Epithelial cell of proximal tubule (primary cell): ENCODE data around the gene EPHB6. TPM values are rescaled to one million over a fixed set of nuclear protein-coding genes. Genes with fewer than 3 reads are reported as not detected.

Source experiments
- DNase-seq: peaks from one replicate; pipeline ENCODE4 v3.0.0-alpha.2; 2011; ENCODE audit warnings: low read depth
- H3K4me3 ChIP-seq: 2 replicates; pipeline ENCODE4 v1.5.1; 2011; ENCODE audit warnings: low read depth, mild to moderate bottlenecking, low read length
- CTCF ChIP-seq: conservative IDR thresholded peaks from 2 replicates; pipeline ENCODE4 v1.5.1; 2012; ENCODE audit warnings: low read depth, mild to moderate bottlenecking, low read length
- total RNA-seq: library from RNA; depleted of rRNA; stranded (reverse); fragments of >200 nt; gene quantifications from 2 replicates; pipeline ENCODE4 v1.2.3, GENCODE V29; 2015

Gene EPHB6
- total RNA-seq, 1 donor from 2014 or later = 0.75 TPM

DNA sequence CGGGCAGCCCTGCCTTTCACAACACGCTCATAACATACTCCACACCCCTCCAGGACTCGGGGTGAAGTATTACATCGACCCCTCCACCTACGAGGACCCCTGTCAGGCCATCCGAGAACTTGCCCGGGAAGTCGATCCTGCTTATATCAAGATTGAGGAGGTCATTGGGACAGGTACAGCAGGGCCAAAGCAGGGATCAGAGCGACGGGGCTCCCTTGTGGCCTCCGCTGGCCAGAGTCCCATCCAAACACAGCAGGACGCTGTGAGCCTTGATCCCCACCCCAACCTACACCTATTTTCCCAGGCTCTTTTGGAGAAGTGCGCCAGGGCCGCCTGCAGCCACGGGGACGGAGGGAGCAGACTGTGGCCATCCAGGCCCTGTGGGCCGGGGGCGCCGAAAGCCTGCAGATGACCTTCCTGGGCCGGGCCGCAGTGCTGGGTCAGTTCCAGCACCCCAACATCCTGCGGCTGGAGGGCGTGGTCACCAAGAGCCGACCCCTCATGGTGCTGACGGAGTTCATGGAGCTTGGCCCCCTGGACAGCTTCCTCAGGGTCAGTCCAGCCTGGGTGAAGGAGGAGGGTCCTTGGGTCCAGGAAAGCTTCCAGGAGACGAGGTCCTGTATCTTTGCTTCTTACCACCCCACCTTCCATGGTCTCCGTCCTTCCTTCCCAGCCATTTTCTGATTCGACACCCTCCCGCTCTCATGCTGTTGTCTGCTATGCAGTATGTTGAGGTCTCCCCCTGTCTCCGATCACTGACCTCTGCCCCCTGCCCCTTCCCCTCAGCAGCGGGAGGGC is 13.5 kb downstream of the EPHB6 start:
- DNase-seq = no peak
- H3K4me3 ChIP-seq = no peak overlapping the region
- TF ChIP-seq CTCF = no peak

DNA sequence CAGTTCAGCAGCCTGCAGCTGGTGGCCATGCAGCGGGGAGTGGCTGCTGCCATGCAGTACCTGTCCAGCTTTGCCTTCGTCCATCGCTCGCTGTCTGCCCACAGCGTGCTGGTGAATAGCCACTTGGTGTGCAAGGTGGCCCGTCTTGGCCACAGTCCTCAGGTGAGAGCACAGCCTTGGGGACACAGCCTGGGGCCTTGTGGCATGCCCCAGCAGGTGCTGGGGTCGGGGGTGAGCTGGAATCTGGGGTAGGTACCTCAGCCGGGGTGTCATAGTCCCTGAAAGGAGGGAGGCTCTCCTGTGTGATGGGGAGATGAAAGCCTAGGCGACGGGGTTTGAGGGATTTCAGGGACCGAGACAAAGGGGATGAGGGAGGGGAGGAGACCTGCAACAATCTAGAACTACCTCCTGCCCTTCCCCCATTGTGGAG is 14.1 kb downstream of the EPHB6 start:
- no peak for DNase-seq
- TF ChIP-seq CTCF = no peak
- H3K4me3 ChIP-seq = no peak overlapping the region

GRCh38 chr7:142869434-142869833 is 14.6 kb downstream of the EPHB6 start:
- H3K4me3 ChIP-seq = no peak overlapping the region
- no peak for DNase-seq
- no peak for TF ChIP-seq CTCF

DNA sequence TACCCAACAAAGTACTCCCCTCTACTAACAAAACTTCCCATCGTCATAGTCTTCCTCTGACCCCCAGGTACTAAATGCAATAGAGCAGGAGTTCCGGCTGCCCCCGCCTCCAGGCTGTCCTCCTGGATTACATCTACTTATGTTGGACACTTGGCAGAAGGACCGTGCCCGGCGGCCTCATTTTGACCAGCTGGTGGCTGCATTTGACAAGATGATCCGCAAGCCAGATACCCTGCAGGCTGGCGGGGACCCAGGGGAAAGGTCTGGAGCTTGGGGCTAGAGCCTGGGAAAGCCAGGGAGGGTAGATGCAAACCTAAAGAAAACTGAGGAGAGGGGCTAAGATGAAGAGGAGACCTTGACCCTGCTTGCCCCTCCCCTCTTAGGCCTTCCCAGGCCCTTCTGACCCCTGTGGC is 15.3 kb downstream of the EPHB6 start:
- H3K4me3 ChIP-seq = no peak overlapping the region
- no peak for DNase-seq
- TF ChIP-seq CTCF = no peak

DNA sequence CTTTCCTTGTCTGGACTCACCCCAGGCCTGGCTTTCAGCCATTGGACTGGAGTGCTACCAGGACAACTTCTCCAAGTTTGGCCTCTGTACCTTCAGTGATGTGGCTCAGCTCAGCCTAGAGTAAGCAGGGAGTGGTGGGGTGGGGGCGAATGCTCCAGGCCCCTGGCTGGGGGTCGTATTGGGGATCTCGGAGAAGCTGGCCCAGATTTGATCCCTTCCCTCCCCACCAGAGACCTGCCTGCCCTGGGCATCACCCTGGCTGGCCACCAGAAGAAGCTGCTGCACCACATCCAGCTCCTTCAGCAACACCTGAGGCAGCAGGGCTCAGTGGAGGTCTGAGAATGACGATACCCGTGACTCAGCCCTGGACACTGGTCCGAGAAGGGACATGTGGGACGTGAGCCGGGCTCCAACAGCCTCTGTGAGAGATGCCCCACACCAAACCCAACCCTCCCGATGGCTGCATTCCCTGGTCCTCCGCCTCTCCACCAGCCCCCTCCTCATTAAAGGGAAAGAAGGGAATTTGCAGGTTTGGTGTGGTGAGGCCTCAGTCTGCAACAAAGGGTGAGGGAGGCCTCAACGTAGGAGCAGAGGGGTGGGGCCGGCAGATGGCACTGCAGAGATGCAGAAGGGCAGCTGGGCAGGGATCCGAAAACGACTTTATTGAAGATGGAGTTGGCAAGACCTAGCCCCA is 15.8 kb downstream of the EPHB6 start:
- TF ChIP-seq CTCF = no peak
- no peak for DNase-seq
- no peak overlapping the region for H3K4me3 ChIP-seq

DNA sequence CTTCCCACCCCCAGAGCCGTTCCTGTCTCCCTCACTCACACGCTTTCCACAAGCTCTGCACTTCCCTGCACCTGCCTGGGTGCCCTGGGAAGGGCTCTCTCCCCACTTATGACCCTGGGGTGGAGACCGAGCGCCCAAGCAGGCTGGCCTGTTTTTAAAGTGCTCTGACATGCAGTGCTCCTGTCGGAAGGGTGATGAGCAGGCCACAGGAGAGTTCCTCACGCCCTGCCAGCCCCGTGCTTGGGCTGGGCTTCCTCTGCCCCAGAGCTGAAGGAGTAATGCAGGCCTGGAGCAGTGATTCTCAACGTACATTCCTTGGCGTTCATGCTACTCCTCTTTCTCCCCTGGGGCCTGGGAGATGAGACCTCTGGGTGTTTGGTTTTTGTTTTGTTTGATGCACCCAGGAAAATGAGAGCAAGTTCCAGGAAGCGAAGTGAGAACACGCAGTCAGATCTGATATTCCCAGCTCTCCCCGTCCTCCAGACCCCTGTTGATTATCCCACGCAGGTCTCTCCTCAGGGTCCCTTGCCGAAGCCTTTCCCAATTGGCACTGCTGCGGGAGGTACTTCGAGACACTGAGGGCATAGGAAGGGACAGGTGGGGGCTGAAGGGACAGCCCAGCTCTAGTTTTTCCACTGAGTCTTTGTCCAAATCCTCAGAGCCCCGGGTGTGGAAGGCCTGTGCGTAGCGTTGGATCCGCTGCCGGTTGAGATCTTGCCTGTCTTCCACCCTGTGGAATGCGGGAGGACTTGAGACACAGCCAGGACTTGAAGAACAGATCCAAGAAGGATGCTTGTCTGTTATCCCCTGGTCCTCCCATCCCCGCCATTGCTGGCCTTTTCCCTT is 16.6 kb downstream of the EPHB6 start:
- DNase-seq = no peak
- no peak for TF ChIP-seq CTCF
- H3K4me3 ChIP-seq = no peak overlapping the region
